Skeletal muscle tissue (tissue), 4 donors: Measurements from ENCODE around the gene PFDN4. TPM values are rescaled to one million over a fixed set of nuclear protein-coding genes. Genes with fewer than 3 reads are reported as not detected.
"Not testable (repeated sequence)": the region's sequence is repeated elsewhere in the genome, so short reads cannot be mapped to it uniquely, and the experiment has no call there.

Experiments
- H3K27ac ChIP-seq: one replicate; pipeline ENCODE4 v1.7.0; 2013; ENCODE audit warnings: mild to moderate bottlenecking, low read depth, low read length, inconsistent platforms
- H3K27me3 ChIP-seq, 3 donors: one replicate each; pipeline ENCODE4 v1.7.0; 2013; ENCODE audit warnings: low read length in 3 of 3; ENCODE audit not compliant: control insufficient read depth in 3 of 3, insufficient read depth in 3 of 3
- H3K36me3 ChIP-seq, 3 donors: one replicate each; pipeline ENCODE4 v1.7.0; 2013; ENCODE audit warnings: low read length in 3 of 3; ENCODE audit not compliant: control insufficient read depth in 3 of 3, insufficient read depth in 3 of 3
- H3K4me1 ChIP-seq, 3 donors: one replicate each; pipeline ENCODE4 v1.7.0; 2013; ENCODE audit warnings: low read length in 3 of 3, mild to moderate bottlenecking in 3 of 3; ENCODE audit not compliant: control insufficient read depth in 3 of 3, insufficient read depth in 3 of 3
- H3K4me3 ChIP-seq, 3 donors: one replicate each; pipeline ENCODE4 v1.7.0; 2013; ENCODE audit warnings: low read length in 3 of 3
- H3K9ac ChIP-seq, 3 donors: one replicate each; pipeline ENCODE4 v1.7.0; 2013; ENCODE audit warnings: low read length in 3 of 3, mild to moderate bottlenecking in 3 of 3, moderate library complexity in 2 of 3, low read depth in 1 of 3
- H3K9me3 ChIP-seq, 3 donors: one replicate each; pipeline ENCODE4 v1.7.0; 2013; ENCODE audit warnings: low read length in 3 of 3; ENCODE audit not compliant: control insufficient read depth in 3 of 3
- total RNA-seq: library from RNA; depleted of rRNA; stranded (reverse); fragments of >200 nt; gene quantifications from one replicate; pipeline ENCODE4 v1.2.3, GENCODE V29; 2014
- donor health status: Osteomylitis.

PFDN4 gene
- total RNA-seq, 1 donor from 2014 or later = 26.6 TPM

GRCh38 chr20:54237116-54237943, 29.4 kb downstream of the PFDN4 start:
- H3K4me1 ChIP-seq = no peaks in the 10 kb centered on the region
- H3K36me3 ChIP-seq = no peaks in the 10 kb centered on the region

GRCh38 chr20:54244113-54244512, 36.2 kb downstream of the PFDN4 start:
- Histone ChIP-seq H3K27me3 (no peaks in the 10 kb centered on the region), H3K4me1 (no peaks in the 10 kb centered on the region)

More at GRCh38 chr20:54237116-54237943, 29.4 kb downstream of the PFDN4 start:
- Histone ChIP-seq H3K27me3 (no peaks in the 10 kb centered on the region), H3K9ac (no peak overlapping the region), H3K4me3 (no peak overlapping the region), H3K27ac (no peak overlapping the region), H3K9me3 (peaks cover 0 to 3% (median 0%) of the 10 kb centered on the region in 3 donors)

GRCh38 chr20:54248705-54249104, 40.8 kb downstream of the PFDN4 start:
- not testable (repeated sequence) for H3K4me1 ChIP-seq, H3K9me3 ChIP-seq, H3K36me3 ChIP-seq, H3K27me3 ChIP-seq, H3K4me3 ChIP-seq, H3K9ac ChIP-seq, H3K27ac ChIP-seq

More at GRCh38 chr20:54244113-54244512, 36.2 kb downstream of the PFDN4 start:
- Histone ChIP-seq H3K4me3 (no peak overlapping the region), H3K9me3 (no peaks in the 10 kb centered on the region), H3K27ac (no peak overlapping the region), H3K9ac (no peak overlapping the region), H3K36me3 (no peaks in the 10 kb centered on the region)

GRCh38 chr20:54250691-54251090, 42.8 kb downstream of the PFDN4 start:
- no peaks in the 10 kb centered on the region for H3K4me1 ChIP-seq
- no peaks in the 10 kb centered on the region for H3K36me3 ChIP-seq
- no peak overlapping the region for H3K27ac ChIP-seq
- H3K4me3 ChIP-seq = no peak overlapping the region
- H3K9ac ChIP-seq = no peak overlapping the region
- H3K9me3 ChIP-seq = no peaks in the 10 kb centered on the region
- no peaks in the 10 kb centered on the region for H3K27me3 ChIP-seq

- Histone ChIP-seq H3K36me3 (no peaks in the 10 kb centered on the region), H3K27ac (no peak overlapping the region), H3K4me3 (no peak overlapping the region), H3K9ac (no peak overlapping the region), H3K4me1 (no peaks in the 10 kb centered on the region), H3K9me3 (no peaks in the 10 kb centered on the region), H3K27me3 (no peaks in the 10 kb centered on the region)
These were observed 43.2 kb downstream of the PFDN4 start for GRCh38 chr20:54251096-54251495.

GRCh38 chr20:54254596-54254995, 46.7 kb downstream of the PFDN4 start:
- Histone ChIP-seq H3K36me3 (no peaks in the 10 kb centered on the region), H3K27me3 (no peaks in the 10 kb centered on the region), H3K4me3 (no peak overlapping the region), H3K9ac (no peak overlapping the region), H3K4me1 (peaks cover 0 to 11% (median 0%) of the 10 kb centered on the region in 3 donors), H3K27ac (no peak overlapping the region), H3K9me3 (no peaks in the 10 kb centered on the region)

GRCh38 chr20:54255157-54255556, 47.3 kb downstream of the PFDN4 start:
- no peak overlapping the region for H3K9ac ChIP-seq
- H3K9me3 ChIP-seq = no peaks in the 10 kb centered on the region
- H3K4me3 ChIP-seq = no peak overlapping the region
- no peaks in the 10 kb centered on the region for H3K27me3 ChIP-seq
- peaks cover 0 to 11% (median 0%) of the 10 kb centered on the region in 3 donors for H3K4me1 ChIP-seq
- no peak overlapping the region for H3K27ac ChIP-seq
- H3K36me3 ChIP-seq = no peaks in the 10 kb centered on the region

GRCh38 chr20:54256202-54256601, 48.3 kb downstream of the PFDN4 start:
- Histone ChIP-seq H3K4me3 (no peak overlapping the region), H3K9ac (no peak overlapping the region), H3K9me3 (no peaks in the 10 kb centered on the region), H3K27me3 (no peaks in the 10 kb centered on the region), H3K36me3 (no peaks in the 10 kb centered on the region), H3K4me1 (peaks cover 0 to 11% (median 0%) of the 10 kb centered on the region in 3 donors), H3K27ac (no peak overlapping the region)

GRCh38 chr20:54257071-54257816, 49.4 kb downstream of the PFDN4 start:
- H3K27me3 ChIP-seq = no peaks in the 10 kb centered on the region
- H3K36me3 ChIP-seq = no peaks in the 10 kb centered on the region
- no peak overlapping the region for H3K9ac ChIP-seq
- H3K27ac ChIP-seq = no peak overlapping the region
- no peaks in the 10 kb centered on the region for H3K9me3 ChIP-seq
- H3K4me3 ChIP-seq = no peak overlapping the region
- peaks cover 0 to 11% (median 0%) of the 10 kb centered on the region in 3 donors for H3K4me1 ChIP-seq

- no peaks in the 10 kb centered on the region for H3K36me3 ChIP-seq
- H3K4me3 ChIP-seq = no peak overlapping the region
- no peak overlapping the region for H3K27ac ChIP-seq
- H3K4me1 ChIP-seq = peaks cover 0 to 11% (median 0%) of the 10 kb centered on the region in 3 donors
- H3K9ac ChIP-seq = no peak overlapping the region
- H3K9me3 ChIP-seq = no peaks in the 10 kb centered on the region
- H3K27me3 ChIP-seq = no peaks in the 10 kb centered on the region
These were observed 52.2 kb downstream of the PFDN4 start for GRCh38 chr20:54260116-54260515.
